HCT116 (cell line): ENCODE results near the gene CTXN3. TPM values are rescaled to one million over a fixed set of nuclear protein-coding genes. Genes with fewer than 3 reads are reported as not detected.

Experiments used
- ATAC-seq: fragments of 200-7000 bp; cut with Tn5 transposase; 2 replicates; pipeline ENCODE4 v1.9.1; 2020; ENCODE audit warnings: mild to moderate bottlenecking, moderate library complexity
- BruUV-seq: library from RNA; stranded (reverse); fragments of 400-500 nt; replicated peaks from 2 replicates; lab custom pipeline; 2021; lab: Mats Ljungman, UMichigan
- CTCF ChIA-PET: fragments of 300-600 bp; sonication (Branson Sonifier 250); formaldehyde crosslinking; loops from one replicate; lab custom pipeline; 2021; ENCODE audit warnings: antibody characterized with exemption; lab: Charles Lee
- POLR2A ChIA-PET: fragments of 300-600, 350-600 bp; sonication (Branson Sonifier 250); formaldehyde crosslinking; loops from one replicate; lab custom pipeline; 2021; ENCODE audit warnings: antibody characterized with exemption; lab: Charles Lee
- RAD21 ChIA-PET, 2 experiments: fragments of 300-600 bp; sonication (Branson Sonifier 250); formaldehyde crosslinking; loops; one replicate each; lab custom pipeline; 2023; ENCODE audit warnings: low total read pairs in 2 of 2; ENCODE audit not compliant: uncharacterized antibody in 2 of 2, unreplicated experiment in 2 of 2, low non-redundant PET in 1 of 2; lab: Charles Lee
- DNase-seq: peaks from one replicate; pipeline ENCODE4 v3.0.0-alpha.2; 2010; ENCODE audit warnings: low read depth, low spot score
- H2AFZ ChIP-seq: fragments of 200-600 bp; shearing (Covaris generic), sonication (generic); 2 replicates; pipeline ENCODE4 v1.6.1; 2017; ENCODE audit warnings: low read depth, mixed run types, mixed read lengths, antibody characterized with exemption, low read length; ENCODE audit not compliant: poor library complexity, severe bottlenecking
- H3K27ac ChIP-seq: 2 replicates; pipeline ENCODE4 v1.5.1; 2012; ENCODE audit warnings: low read depth, low read length
- H3K27me3 ChIP-seq: fragments of 200-600 bp; sonication (generic); 2 replicates; pipeline ENCODE4 v1.6.1; 2016; ENCODE audit warnings: mixed run types, low read length, mixed read lengths; ENCODE audit not compliant: insufficient read depth
- H3K36me3 ChIP-seq, 2 experiments: fragments of 200-500 bp in 1 of 2; fragments of 200-600 bp in 1 of 2; sonication (Bioruptor generic) in 1 of 2; sonication (generic) in 1 of 2; 2 replicates each; pipeline versions ENCODE4 v1.5.1 to v1.6.1; 2014 to 2016; ENCODE audit warnings: low read length in 2 of 2, inconsistent platforms in 1 of 2, mixed read lengths in 1 of 2, mixed run types in 1 of 2; ENCODE audit not compliant: insufficient read depth in 2 of 2, control insufficient read depth in 1 of 2
- H3K4me1 ChIP-seq, 2 experiments: fragments of 200-600 bp in 1 of 2; sonication (generic) in 1 of 2; 2 replicates each; pipeline versions ENCODE4 v1.5.1 to v1.6.1; 2012 to 2017; ENCODE audit warnings: low read length in 2 of 2, inconsistent platforms in 1 of 2, mild to moderate bottlenecking in 1 of 2, mixed read lengths in 1 of 2, mixed run types in 1 of 2, moderate library complexity in 1 of 2; ENCODE audit not compliant: insufficient read depth in 2 of 2, control insufficient read depth in 1 of 2
- H3K4me2 ChIP-seq: fragments of 200-600 bp; sonication (generic); 2 replicates; pipeline ENCODE4 v1.6.1; 2017; ENCODE audit warnings: mixed run types, low read length, mixed read lengths
- H3K4me3 ChIP-seq, 2 experiments: fragments of 200-600 bp in 1 of 2; sonication (generic) in 1 of 2; replicated peaks in 1 of 2; 2 replicates each; pipeline ENCODE4 v1.5.1; 2011 to 2016; ENCODE audit warnings: low read length in 2 of 2, control low read depth in 1 of 2, low read depth in 1 of 2, mild to moderate bottlenecking in 1 of 2, mixed read lengths in 1 of 2, mixed run types in 1 of 2
- H3K79me2 ChIP-seq: fragments of 200-600 bp; sonication (generic); 2 replicates; pipeline ENCODE4 v1.6.1; 2017; ENCODE audit warnings: mild to moderate bottlenecking, mixed run types, low read length, moderate library complexity, mixed read lengths; ENCODE audit not compliant: insufficient read depth
- H3K9ac ChIP-seq: fragments of 200-600 bp; sonication (generic); 2 replicates; pipeline ENCODE4 v1.6.1; 2016; ENCODE audit warnings: low read length, mixed read lengths
- H3K9me2 ChIP-seq: fragments of 200-600 bp; sonication (generic), shearing (Covaris generic); 2 replicates; pipeline ENCODE4 v1.6.1; 2017; ENCODE audit warnings: mixed run types, mild to moderate bottlenecking, moderate library complexity; ENCODE audit not compliant: insufficient read depth
- H3K9me3 ChIP-seq, 2 experiments: fragments of 200-500 bp in 1 of 2; fragments of 200-600 bp in 1 of 2; sonication (Bioruptor generic) in 1 of 2; sonication (generic) in 1 of 2; 2 replicates each; pipeline ENCODE4 v1.6.1; 2014 to 2017; ENCODE audit warnings: low read length in 2 of 2, mixed read lengths in 2 of 2, inconsistent platforms in 1 of 2, low read depth in 1 of 2, mild to moderate bottlenecking in 1 of 2, mixed run types in 1 of 2, moderate library complexity in 1 of 2; ENCODE audit not compliant: control insufficient read depth in 1 of 2, insufficient read depth in 1 of 2
- H4K20me1 ChIP-seq: fragments of 200-600 bp; sonication (generic), shearing (Covaris generic); 2 replicates; pipeline ENCODE4 v1.6.1; 2017; ENCODE audit warnings: mixed run types, mild to moderate bottlenecking, moderate library complexity; ENCODE audit not compliant: insufficient read depth
- EGR1 ChIP-seq: IDR thresholded peaks from 2 replicates; pipeline ENCODE4 v1.6.1; 2012; ENCODE audit warnings: low read depth
- EZH2phosphoT487 ChIP-seq: fragments of 200-600 bp; IDR thresholded peaks from 2 replicates; pipeline ENCODE4 v1.6.1; 2018; ENCODE audit warnings: antibody characterized with exemption, borderline replicate concordance
- JUND ChIP-seq: IDR thresholded peaks from 2 replicates; pipeline ENCODE4 v1.6.1; 2012
- POLR2AphosphoS5 ChIP-seq: IDR thresholded peaks from 2 replicates; pipeline ENCODE4 v1.6.1; 2011; ENCODE audit warnings: mild to moderate bottlenecking, low read depth, low read length, moderate library complexity
- SIN3A ChIP-seq: IDR thresholded peaks from 2 replicates; pipeline ENCODE4 v1.6.1; 2012; ENCODE audit warnings: low read depth
- SRF ChIP-seq: IDR thresholded peaks from 2 replicates; pipeline ENCODE4 v1.6.1; 2012; ENCODE audit warnings: low read depth
- ZNF274 ChIP-seq: fragments of 200-500 bp; sonication (Bioruptor generic); IDR thresholded peaks from 2 replicates; pipeline ENCODE4 v1.6.1; 2014; ENCODE audit warnings: mild to moderate bottlenecking, low read depth, low read length, inconsistent platforms
- intact Hi-C: fragments of 100-400 bp; cut with micrococcal nuclease; formaldehyde crosslinking; loops from 2 replicates; pipeline ENCODE4 v1.10.0; 2022
- total RNA-seq: library from RNA; stranded (reverse); gene quantifications from one replicate; pipeline ENCODE4 v1.2.1, GENCODE V29; 2021; ENCODE audit not compliant: unreplicated experiment

The CTXN3 gene
- total RNA-seq, 1 experiment from 2014 or later: not detected

- no peak for ATAC-seq
- H3K36me3 ChIP-seq: no peaks in the 10 kb centered on the region
- H3K9me2 ChIP-seq: no peaks in the 10 kb centered on the region
- H2AFZ ChIP-seq: no peak overlapping the region
- H3K9ac ChIP-seq: no peak overlapping the region
- H3K27ac ChIP-seq: no peak overlapping the region
- no peaks in the 10 kb centered on the region for H3K79me2 ChIP-seq
- no TSS peak for BruUV-seq
- CTCF ChIA-PET: no interaction called here
- no peaks in the 10 kb centered on the region for H3K9me3 ChIP-seq
- RAD21 ChIA-PET: no interaction called here
- H3K4me1 ChIP-seq: no peaks in the 10 kb centered on the region
- no peak overlapping the region for H3K4me3 ChIP-seq
- H3K4me2 ChIP-seq: no peak overlapping the region
- no peaks in the 10 kb centered on the region for H4K20me1 ChIP-seq
- intact Hi-C loops: no loop called here
- POLR2A ChIA-PET: no interaction called here
- TF ChIP-seq POLR2AphosphoS5: no peak
- TF ChIP-seq SIN3A: no peak
- no peak for TF ChIP-seq JUND
- TF ChIP-seq EGR1: no peak
- H3K27me3 ChIP-seq: no peaks in the 10 kb centered on the region
- DNase-seq: no peak
These were observed 31.7 kb downstream of the CTXN3 start for GRCh38 chr5:127680595-127680994.

GRCh38 chr5:127683008-127683407 lies 34.1 kb downstream of the CTXN3 start:
- H3K9me2 ChIP-seq: no peaks in the 10 kb centered on the region
- H3K27me3 ChIP-seq: no peaks in the 10 kb centered on the region
- intact Hi-C loops: no loop called here
- no TSS peak for BruUV-seq
- H3K4me1 ChIP-seq: no peaks in the 10 kb centered on the region
- no peaks in the 10 kb centered on the region for H3K9me3 ChIP-seq
- ChIA-PET RAD21 (no interaction called here), POLR2A (no interaction called here), CTCF (no interaction called here)
- no peak overlapping the region for H3K4me2 ChIP-seq
- TF ChIP-seq EZH2phosphoT487: no peak
- TF ChIP-seq SRF: no peak
- no peak for TF ChIP-seq ZNF274
- no peak for TF ChIP-seq POLR2AphosphoS5
- no peaks in the 10 kb centered on the region for H3K36me3 ChIP-seq
- no peaks in the 10 kb centered on the region for H3K79me2 ChIP-seq
- H3K4me3 ChIP-seq: no peak overlapping the region
- no peak overlapping the region for H3K27ac ChIP-seq
- no peaks in the 10 kb centered on the region for H4K20me1 ChIP-seq
- ATAC-seq: no peak
- no peak overlapping the region for H3K9ac ChIP-seq
- no peak overlapping the region for H2AFZ ChIP-seq
- no peak for DNase-seq
